B cell (primary cell): ENCODE measurements around the gene OOSP1. TPM values are rescaled to one million over a fixed set of nuclear protein-coding genes. Genes with fewer than 3 reads are reported as not detected.

Experiments used
- ATAC-seq: fragments of 200-7000 bp; cut with Tn5 transposase; one replicate; pipeline ENCODE4 v1.10.0; 2021; ENCODE audit warnings: low read depth, mild to moderate bottlenecking, moderate number of reproducible peaks, moderate library complexity
- CTCF ChIA-PET: fragments of 350-600 bp; sonication (Branson Sonifier 250); formaldehyde crosslinking; loops from one replicate; lab custom pipeline; 2021; ENCODE audit warnings: antibody characterized with exemption, inconsistent platforms; lab: Charles Lee
- POLR2A ChIA-PET: fragments of 350-600 bp; sonication (Branson Sonifier 250); formaldehyde crosslinking; loops from one replicate; lab custom pipeline; 2021; ENCODE audit warnings: antibody characterized with exemption; lab: Charles Lee
- DNase-seq: peaks from one replicate; pipeline ENCODE4 v3.0.0; 2013
- H2AFZ ChIP-seq: 2 replicates; pipeline ENCODE4 v1.6.1; 2012; ENCODE audit warnings: mild to moderate bottlenecking, low read depth, low read length; ENCODE audit not compliant: insufficient read depth, poor library complexity, severe bottlenecking
- H3K27ac ChIP-seq, 2 donors: 1 replicate in 1 of 2; 2 replicates in 1 of 2; pipeline ENCODE4 v1.5.1; 2012 to 2013; ENCODE audit warnings: low read length in 2 of 2, mild to moderate bottlenecking in 2 of 2, moderate library complexity in 1 of 2
- H3K27me3 ChIP-seq, 4 experiments: fragments of 200-600 bp in 1 of 4; sonication (generic) in 1 of 4; replicated peaks in 1 of 4; 1 replicate in 2 of 4; 2 replicates in 2 of 4; pipeline versions ENCODE4 v1.6.1 to v1.7.0; 2013 to 2016; ENCODE audit warnings: low read length in 3 of 4, mild to moderate bottlenecking in 2 of 4, mixed read lengths in 1 of 4, moderate library complexity in 1 of 4; ENCODE audit not compliant: insufficient read depth in 4 of 4, control insufficient read depth in 3 of 4; ENCODE audit errors: control extremely low read depth in 1 of 4
- H3K36me3 ChIP-seq, 2 experiments: replicated peaks in 1 of 2; 1 replicate in 1 of 2; 2 replicates in 1 of 2; pipeline versions ENCODE4 v1.6.1 to v1.7.1; 2013; ENCODE audit warnings: low read length in 1 of 2; ENCODE audit not compliant: insufficient read depth in 2 of 2, control insufficient read depth in 1 of 2; ENCODE audit errors: control extremely low read depth in 1 of 2, extremely low read depth in 1 of 2
- H3K4me1 ChIP-seq, 2 donors: fragments of 200-600 bp in 1 of 2; sonication (generic) in 1 of 2; 1 replicate in 1 of 2; 2 replicates in 1 of 2; pipeline versions ENCODE4 v1.5.1 to v1.6.1; 2013 to 2017; ENCODE audit warnings: low read length in 2 of 2; ENCODE audit not compliant: control insufficient read depth in 2 of 2, insufficient read depth in 2 of 2
- H3K4me2 ChIP-seq: replicated peaks from 2 replicates; pipeline ENCODE3; 2012; ENCODE audit warnings: mild to moderate bottlenecking, low read depth, low read length; ENCODE audit not compliant: poor library complexity, severe bottlenecking
- H3K4me3 ChIP-seq, 5 experiments: fragments of 200-600 bp in 1 of 5; sonication (generic) in 1 of 5; 1 replicate in 3 of 5; 2 replicates in 2 of 5; pipeline versions ENCODE4 v1.5.1 to v1.7.0; 2011 to 2016; ENCODE audit warnings: low read length in 4 of 5, mild to moderate bottlenecking in 4 of 5, low read depth in 2 of 5, control low read depth in 1 of 5, moderate library complexity in 1 of 5; ENCODE audit not compliant: insufficient read depth in 1 of 5; ENCODE audit errors: control extremely low read depth in 1 of 5, extremely low read depth in 1 of 5
- H3K79me2 ChIP-seq: fragments of 200-600 bp; sonication (generic); one replicate; pipeline ENCODE4 v1.6.0; 2016; ENCODE audit warnings: low read length; ENCODE audit not compliant: control insufficient read depth, insufficient read depth
- H3K9ac ChIP-seq: fragments of 200-600 bp; sonication (generic); 2 replicates; pipeline ENCODE4 v1.6.1; 2017; ENCODE audit warnings: mild to moderate bottlenecking, low read length, moderate library complexity
- H3K9me3 ChIP-seq, 3 donors: one replicate each; pipeline versions ENCODE4 v1.6.1 to v1.7.1; 2013; ENCODE audit warnings: low read length in 2 of 3; ENCODE audit not compliant: control insufficient read depth in 2 of 3, insufficient read depth in 1 of 3; ENCODE audit errors: control extremely low read depth in 1 of 3
- H4K20me1 ChIP-seq: 2 replicates; pipeline ENCODE4 v1.6.0; 2012; ENCODE audit warnings: mild to moderate bottlenecking, low read length; ENCODE audit not compliant: insufficient read depth, control insufficient read depth, poor library complexity, severe bottlenecking
- H3K27ac Mint-ChIP-seq: one replicate; pipeline ENCODE4 v1.8.0; 2021; ENCODE audit warnings: mixed read lengths
- H3K27me3 Mint-ChIP-seq: one replicate; pipeline ENCODE4 v1.8.0; 2021; ENCODE audit warnings: mixed read lengths
- H3K4me1 Mint-ChIP-seq: one replicate; pipeline ENCODE4 v1.8.0; 2021; ENCODE audit warnings: mixed read lengths
- H3K4me3 Mint-ChIP-seq: one replicate; pipeline ENCODE4 v1.8.0; 2021; ENCODE audit warnings: mixed read lengths
- H3K9me3 Mint-ChIP-seq: one replicate; pipeline ENCODE4 v1.8.0; 2022; ENCODE audit warnings: mixed read lengths; ENCODE audit not compliant: insufficient read depth
- CTCF ChIP-seq: fragments of 200-600 bp; IDR thresholded peaks from one replicate; pipeline ENCODE4 v1.8.0; 2022; ENCODE audit warnings: antibody characterized with exemption, mild to moderate bottlenecking
- EZH2 ChIP-seq: IDR thresholded peaks from 2 replicates; pipeline ENCODE4 v1.6.1; 2012; ENCODE audit warnings: borderline replicate concordance, low read depth, mild to moderate bottlenecking, moderate library complexity, low read length; ENCODE audit not compliant: insufficient read depth, poor library complexity, severe bottlenecking
- WGBS: methylation state at CpG from one replicate; pipeline ENCODE4 v1.1.5; 2013; ENCODE audit warnings: missing lambda C conversion rate; ENCODE audit not compliant: insufficient coverage; 5-methylcytosine and 5-hydroxymethylcytosine counted together
- intact Hi-C: fragments of 100-400 bp; cut with micrococcal nuclease; formaldehyde crosslinking; loops from one replicate; pipeline ENCODE4 v1.10.0; 2022
- polyA plus RNA-seq: library from polyadenylated mRNA; depleted of rRNA; stranded (reverse); fragments of >200 nt; gene quantifications from 2 replicates; pipeline ENCODE4 v1.2.3, GENCODE V29; 2012
- total RNA-seq, 2 donors: library from RNA; stranded (reverse); fragments of 120-200 nt in 1 of 2; gene quantifications; 1 replicate in 1 of 2; 2 replicates in 1 of 2; pipeline versions ENCODE4 v1.2.3 to v1.2.4, GENCODE V29; 2013 to 2022

OOSP1 gene
- total and polyA plus RNA-seq, 2 donors (not counting 1 experiment from before 2014, with no cell fraction given), result not detected

GRCh38 chr11:59983212-59983611 lies 45.0 kb downstream of the OOSP1 start:
- Histone ChIP-seq H2AFZ (no peak overlapping the region), H3K79me2 (no peaks in the 10 kb centered on the region), H3K9me3 (no peaks in the 10 kb centered on the region), H3K4me1 (no peaks in the 10 kb centered on the region), H3K4me3 (no peak overlapping the region), H3K36me3 (no peaks in the 10 kb centered on the region), H3K4me2 (no peak overlapping the region), H3K9ac (no peak overlapping the region), H4K20me1 (no peaks in the 10 kb centered on the region), H3K27me3 (no peaks in the 10 kb centered on the region), H3K27ac (no peak overlapping the region)
- H3K4me1 Mint-ChIP-seq, result peaks cover 1% of the 10 kb centered on the region
- no CpG with 5 or more reads among the region's 1 CpG for WGBS
- no peak for TF ChIP-seq CTCF
- TF ChIP-seq EZH2, result no peak
- intact Hi-C loops, result no loop called here
- no peak overlapping the region for H3K4me3 Mint-ChIP-seq
- H3K27me3 Mint-ChIP-seq, result peaks cover 17% of the 10 kb centered on the region
- DNase-seq (no peak), ATAC-seq (no peak)
- no peaks in the 10 kb centered on the region for H3K9me3 Mint-ChIP-seq
- POLR2A ChIA-PET, result no interaction called here
- no peak overlapping the region for H3K27ac Mint-ChIP-seq
- CTCF ChIA-PET, result no interaction called here

DNA sequence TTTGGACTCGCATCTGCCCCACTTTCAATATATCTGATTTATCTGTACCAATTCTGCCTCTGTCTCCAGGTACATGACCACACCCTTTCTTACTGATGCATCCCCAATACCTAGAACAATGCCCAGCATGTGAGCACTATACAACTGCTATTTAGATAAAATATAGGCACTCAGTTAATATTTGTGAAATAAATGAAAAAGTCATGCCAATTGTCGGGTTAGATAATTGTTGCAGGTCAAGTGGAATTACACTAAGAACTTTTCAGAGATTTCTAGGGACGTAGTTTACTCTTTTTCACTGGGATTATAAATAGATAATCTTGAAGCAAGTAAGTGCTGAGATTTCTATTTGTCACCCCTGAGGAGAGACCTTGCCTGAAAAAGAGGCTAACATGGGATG lies 46.1 kb downstream of the OOSP1 start:
- H3K27ac Mint-ChIP-seq, result no peak overlapping the region

More for the DNA sequence above, 46.1 kb downstream of the OOSP1 start:
- Histone ChIP-seq H3K79me2 (no peaks in the 10 kb centered on the region), H3K9me3 (no peaks in the 10 kb centered on the region), H2AFZ (no peak overlapping the region), H3K4me2 (no peak overlapping the region), H3K9ac (no peak overlapping the region), H3K27ac (no peak overlapping the region), H3K36me3 (no peaks in the 10 kb centered on the region), H3K4me1 (no peaks in the 10 kb centered on the region), H3K4me3 (no peak overlapping the region), H3K27me3 (no peaks in the 10 kb centered on the region), H4K20me1 (no peaks in the 10 kb centered on the region)
- ChIA-PET POLR2A (no interaction called here), CTCF (no interaction called here)
- Mint-ChIP-seq H3K27me3 (peaks cover 10% of the 10 kb centered on the region), H3K4me1 (peaks cover 1% of the 10 kb centered on the region), H3K4me3 (no peak overlapping the region), H3K9me3 (peaks cover 4% of the 10 kb centered on the region)
- ATAC-seq (no peak), DNase-seq (no peak)
- intact Hi-C loops, result no loop called here
- 78% methylated on average over 3 of the region's 3 CpGs for WGBS
- no peak for TF ChIP-seq CTCF
- no peak for TF ChIP-seq EZH2
